Adipocyte (in vitro differentiated cells): ENCODE results near the gene TTC27.

Experiments
- DNase-seq: peaks from one replicate; pipeline ENCODE4 v3.0.0-alpha.2; 2015; ENCODE audit warnings: low read depth
- H3K27me3 ChIP-seq: replicated peaks from 2 replicates; pipeline ENCODE4 v1.7.0; 2013; ENCODE audit warnings: mild to moderate bottlenecking, low read length, moderate library complexity; ENCODE audit not compliant: control insufficient read depth, insufficient read depth
- H3K36me3 ChIP-seq: 2 replicates; pipeline ENCODE4 v1.7.0; 2013; ENCODE audit warnings: low read length, mild to moderate bottlenecking, moderate library complexity; ENCODE audit not compliant: control insufficient read depth, insufficient read depth, severe bottlenecking
- H3K4me1 ChIP-seq: 2 replicates; pipeline ENCODE4 v1.7.0; 2013; ENCODE audit warnings: mild to moderate bottlenecking, low read length, moderate library complexity; ENCODE audit not compliant: control insufficient read depth, insufficient read depth
- H3K4me3 ChIP-seq: 2 replicates; pipeline ENCODE4 v1.7.0; 2013; ENCODE audit warnings: mild to moderate bottlenecking, low read length, moderate library complexity
- H3K9ac ChIP-seq: 2 replicates; pipeline ENCODE4 v1.7.0; 2013; ENCODE audit warnings: mild to moderate bottlenecking, low read length, moderate library complexity
- H3K9me3 ChIP-seq: 2 replicates; pipeline ENCODE4 v1.7.0; 2013; ENCODE audit warnings: mild to moderate bottlenecking, low read length, moderate library complexity; ENCODE audit not compliant: control insufficient read depth

Gene TTC27

GRCh38 chr2:32627814-32628579, at the start of gene TTC27:
TSS of gene TTC27 (plus strand) at chr2:32628050. CDS start at chr2:32628293, 243 bp downstream.
- H3K4me3 ChIP-seq = peak within 1 kb of the TSS; percentile 91
- no peaks in the 10 kb centered on the region for H3K9me3 ChIP-seq
- H3K36me3 ChIP-seq = peaks cover 15% of the 10 kb centered on the region
- peaks cover 5% of the 10 kb centered on the region for H3K4me1 ChIP-seq
- DNase-seq = peak; percentile 98
- no peaks in the 10 kb centered on the region for H3K27me3 ChIP-seq
- peak within 1 kb of the TSS; percentile 85 for H3K9ac ChIP-seq

- peaks cover 20% of the 10 kb centered on the region for H3K36me3 ChIP-seq
- no peaks in the 10 kb centered on the region for H3K4me1 ChIP-seq
- no peaks in the 10 kb centered on the region for H3K27me3 ChIP-seq
- H3K9me3 ChIP-seq = no peaks in the 10 kb centered on the region
- no peak for DNase-seq
- no peak overlapping the region for H3K9ac ChIP-seq
- no peak overlapping the region for H3K4me3 ChIP-seq
Observed at GRCh38 chr2:32591669-32592463, 36.0 kb upstream of the TTC27 start.

- peaks cover 33% of the 10 kb centered on the region for H3K36me3 ChIP-seq
- DNase-seq = no peak
- H3K9ac ChIP-seq = no peak overlapping the region
- no peaks in the 10 kb centered on the region for H3K27me3 ChIP-seq
- H3K9me3 ChIP-seq = no peaks in the 10 kb centered on the region
- H3K4me1 ChIP-seq = no peaks in the 10 kb centered on the region
- H3K4me3 ChIP-seq = no peak overlapping the region
Observed at GRCh38 chr2:32594573-32594972, 33.3 kb upstream of the TTC27 start.

GRCh38 chr2:32611366-32611765, 16.5 kb upstream of the TTC27 start:
- peaks cover 80% of the 10 kb centered on the region for H3K36me3 ChIP-seq
- H3K27me3 ChIP-seq = no peaks in the 10 kb centered on the region
- H3K9me3 ChIP-seq = no peaks in the 10 kb centered on the region
- DNase-seq = no peak
- no peak overlapping the region for H3K9ac ChIP-seq
- H3K4me3 ChIP-seq = no peak overlapping the region
- no peaks in the 10 kb centered on the region for H3K4me1 ChIP-seq

- H3K9me3 ChIP-seq = no peaks in the 10 kb centered on the region
- H3K9ac ChIP-seq = no peak overlapping the region
- DNase-seq = no peak
- H3K4me3 ChIP-seq = no peak overlapping the region
- H3K36me3 ChIP-seq = peaks cover 82% of the 10 kb centered on the region
- no peaks in the 10 kb centered on the region for H3K4me1 ChIP-seq
- H3K27me3 ChIP-seq = no peaks in the 10 kb centered on the region
Observed at GRCh38 chr2:32611771-32612170, 16.1 kb upstream of the TTC27 start.

GRCh38 chr2:32614084-32614483, 13.8 kb upstream of the TTC27 start:
- peaks cover 84% of the 10 kb centered on the region for H3K36me3 ChIP-seq
- H3K27me3 ChIP-seq = no peaks in the 10 kb centered on the region
- no peak for DNase-seq
- H3K4me1 ChIP-seq = no peaks in the 10 kb centered on the region
- H3K4me3 ChIP-seq = no peak overlapping the region
- no peak overlapping the region for H3K9ac ChIP-seq
- H3K9me3 ChIP-seq = no peaks in the 10 kb centered on the region

GRCh38 chr2:32617599-32618189, 10.2 kb upstream of the TTC27 start:
- Histone ChIP-seq H3K36me3 (peaks cover 72% of the 10 kb centered on the region), H3K9me3 (no peaks in the 10 kb centered on the region), H3K9ac (no peak overlapping the region), H3K27me3 (no peaks in the 10 kb centered on the region), H3K4me1 (peaks cover 9% of the 10 kb centered on the region), H3K4me3 (no peak overlapping the region)
- no peak for DNase-seq

GRCh38 chr2:32622570-32623310, 5.1 kb upstream of the TTC27 start:
- no peaks in the 10 kb centered on the region for H3K9me3 ChIP-seq
- H3K4me1 ChIP-seq = peaks cover 15% of the 10 kb centered on the region
- H3K36me3 ChIP-seq = peaks cover 25% of the 10 kb centered on the region
- H3K4me3 ChIP-seq = no peak overlapping the region
- peak; percentile 31 for DNase-seq
- H3K27me3 ChIP-seq = no peaks in the 10 kb centered on the region
- H3K9ac ChIP-seq = peak overlapping the region; percentile 27

- H3K36me3 ChIP-seq = peaks cover 20% of the 10 kb centered on the region
- H3K9ac ChIP-seq = no peak overlapping the region
- H3K4me3 ChIP-seq = no peak overlapping the region
- H3K4me1 ChIP-seq = peaks cover 15% of the 10 kb centered on the region
- no peaks in the 10 kb centered on the region for H3K27me3 ChIP-seq
- DNase-seq = no peak
- no peaks in the 10 kb centered on the region for H3K9me3 ChIP-seq
Observed at GRCh38 chr2:32623311-32623706, 4.5 kb upstream of the TTC27 start.

GRCh38 chr2:32624812-32625211, 3.0 kb upstream of the TTC27 start:
- no peaks in the 10 kb centered on the region for H3K27me3 ChIP-seq
- no peak for DNase-seq
- H3K4me3 ChIP-seq = no peak overlapping the region
- peaks cover 5% of the 10 kb centered on the region for H3K36me3 ChIP-seq
- H3K4me1 ChIP-seq = peaks cover 17% of the 10 kb centered on the region
- no peak overlapping the region for H3K9ac ChIP-seq
- no peaks in the 10 kb centered on the region for H3K9me3 ChIP-seq
